SH-SY5Y (cell line): Measurements from ENCODE around the gene PTH2.

Experiments used
- GATA2 ChIP-seq: IDR thresholded peaks from 2 replicates; pipeline ENCODE4 v1.6.1; 2011; ENCODE audit warnings: mild to moderate bottlenecking, low read depth, low read length
- GATA3 ChIP-seq: IDR thresholded peaks from 2 replicates; pipeline ENCODE4 v1.6.1; 2011; ENCODE audit warnings: low read depth, mild to moderate bottlenecking, low read length, moderate library complexity

DNA sequence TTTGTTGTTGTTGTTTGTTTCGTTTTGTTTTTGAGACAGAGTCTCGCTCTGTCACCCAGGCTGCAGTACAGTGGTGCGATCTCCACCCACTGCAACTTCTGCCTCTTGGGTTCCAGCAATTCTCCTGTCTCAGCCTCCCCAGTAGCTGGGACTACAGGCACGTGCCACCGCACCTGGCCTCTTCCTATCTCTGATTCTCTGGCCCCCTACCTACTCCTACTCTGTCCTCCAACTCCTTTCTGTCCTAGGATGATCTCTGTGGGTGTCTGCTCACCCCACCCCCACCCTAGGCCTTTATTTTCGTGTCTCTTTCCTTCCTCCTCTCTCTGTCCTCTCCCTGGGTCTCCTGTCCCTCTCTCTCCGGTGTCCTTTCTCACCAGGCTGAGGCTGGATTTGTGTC, 27.2 kb upstream of the PTH2 start:
- TF ChIP-seq GATA2 = no peak
- TF ChIP-seq GATA3 = no peak
